Sigmoid colon (tissue), 7 donors: ENCODE data around the gene ISCU. TPM values are rescaled to one million over a fixed set of nuclear protein-coding genes. Genes with fewer than 3 reads are reported as not detected.
"Not testable (repeated sequence)": the region's sequence is repeated elsewhere in the genome, so short reads cannot be mapped to it uniquely, and the experiment has no call there.

Experiments used
- DNase-seq: peaks from one replicate; pipeline ENCODE4 v3.0.0-alpha.2; 2019
- H3K27ac ChIP-seq, 4 donors: fragments of 200-600 bp; sonication (generic); one replicate each; pipeline ENCODE4 v1.5.1; 2016 to 2019; ENCODE audit warnings: mild to moderate bottlenecking in 1 of 4
- H3K27me3 ChIP-seq, 3 donors: fragments of 200-600 bp; sonication (generic); one replicate each; pipeline ENCODE4 v1.5.1; 2019; ENCODE audit warnings: mild to moderate bottlenecking in 1 of 3
- H3K36me3 ChIP-seq, 4 donors: fragments of 200-600 bp; sonication (generic); one replicate each; pipeline ENCODE4 v1.5.1; 2016 to 2019
- H3K4me1 ChIP-seq, 4 donors: fragments of 200-600 bp; sonication (generic); one replicate each; pipeline ENCODE4 v1.5.1; 2017 to 2019
- H3K4me3 ChIP-seq, 4 donors: fragments of 200-600 bp; sonication (generic); one replicate each; pipeline ENCODE4 v1.5.1; 2017 to 2019; ENCODE audit warnings: mild to moderate bottlenecking in 2 of 4, moderate library complexity in 1 of 4
- H3K9me3 ChIP-seq, 4 donors: fragments of 200-600 bp in 3 of 4; sonication (generic) in 3 of 4; one replicate each; pipeline versions ENCODE4 v1.5.1 to v1.6.1; 2013 to 2019
- EP300 ChIP-seq, 4 donors: sonication (generic); formaldehyde crosslinking; IDR thresholded peaks; one replicate each; pipeline ENCODE4 v1.6.1; 2017; ENCODE audit warnings: antibody characterized with exemption in 4 of 4
- POLR2A ChIP-seq, 2 donors: fragments of 450-650 bp; IDR thresholded peaks; one replicate each; pipeline ENCODE4 v1.6.1; 2016; ENCODE audit warnings: antibody characterized with exemption in 2 of 2, mild to moderate bottlenecking in 2 of 2, moderate library complexity in 2 of 2
- POLR2AphosphoS5 ChIP-seq, 4 donors: sonication (generic); formaldehyde crosslinking; IDR thresholded peaks; one replicate each; pipeline ENCODE4 v1.6.1; 2017; ENCODE audit warnings: antibody characterized with exemption in 4 of 4
- WGBS, 2 donors: extraction: QIAGEN DNeasy Blood & Tissue Kit; methylation state at CpG; one replicate each; pipeline ENCODE4 v1.1.7; 2013; 5-methylcytosine and 5-hydroxymethylcytosine counted together
- intact Hi-C: fragments of 100-400 bp; cut with DNase I; formaldehyde crosslinking; loops from one replicate; pipeline ENCODE4 v1.15.1; 2023
- polyA plus RNA-seq, 3 donors: library from polyadenylated mRNA; stranded (reverse); fragments of 200-250 nt; gene quantifications; one replicate each; pipeline ENCODE4 v1.2.3, GENCODE V29; 2013
- total RNA-seq, 4 donors: library from RNA; depleted of rRNA; stranded (reverse); fragments of >200 nt; gene quantifications; one replicate each; pipeline ENCODE4 v1.1.0, GENCODE V29; 2016
- TF ChIP-seq, protein P1 (sequence below), 4 experiments: fragments of 450-650 bp in 3 of 4; fragments of 200-600 bp in 1 of 4; IDR thresholded peaks; one replicate each; pipeline ENCODE4 v1.5.1; 2016 to 2019; ENCODE audit warnings: antibody characterized with exemption in 4 of 4, mild to moderate bottlenecking in 3 of 4, moderate library complexity in 2 of 4
- donor health status: healthy with polysubstance abuse.
- donor health status: Bipolar disorder and iron deficiency.
- donor health status: healthy.

The ISCU gene
- total and polyA plus RNA-seq, 7 donors = 117 to 294 (median 237) TPM

DNA sequence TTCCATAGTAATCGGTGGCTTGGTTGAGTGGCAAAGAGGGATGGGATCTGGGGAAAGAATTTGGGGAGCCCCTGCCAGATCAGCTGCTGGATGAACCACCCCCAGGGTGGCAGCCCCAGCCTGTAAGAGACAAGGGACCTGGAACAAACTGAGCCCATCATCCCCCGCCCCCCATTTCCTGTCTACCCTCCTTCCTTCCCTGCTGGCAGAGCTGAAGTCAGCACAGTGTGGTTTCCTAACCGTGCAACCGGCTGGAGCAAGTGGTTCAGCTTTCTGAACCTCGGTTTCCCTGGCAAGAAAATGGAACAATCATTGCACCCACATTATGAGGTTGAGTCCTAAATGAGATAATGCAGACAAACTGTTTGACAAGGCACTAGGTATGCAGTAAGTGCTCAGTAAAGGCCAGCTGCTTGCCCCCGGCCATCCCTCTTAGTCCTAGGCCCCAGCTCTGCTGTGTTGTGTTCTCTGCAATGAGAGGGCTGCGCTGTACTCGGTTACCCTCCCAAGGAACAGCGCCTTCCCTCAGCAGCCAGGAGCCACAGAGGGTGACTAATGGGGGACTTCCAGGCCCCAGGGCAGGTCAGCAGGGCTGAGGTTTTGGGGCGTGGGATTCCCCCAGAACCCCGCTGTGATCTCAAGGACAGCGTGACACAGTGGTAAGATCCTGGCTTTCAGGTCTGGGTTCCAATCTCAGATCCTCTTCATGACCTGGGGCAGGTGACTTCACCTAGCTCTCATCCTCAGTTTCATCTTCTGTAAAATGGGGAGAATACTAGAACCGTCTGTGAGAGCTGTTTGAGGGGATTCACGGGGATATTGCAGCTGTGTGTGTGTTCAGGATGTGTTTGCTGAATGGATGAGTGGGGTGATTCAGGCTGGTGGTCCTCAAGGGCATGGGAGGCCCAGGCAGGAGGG lies 54.8 kb downstream of the ISCU start:
- Histone ChIP-seq H3K4me3 (no peak overlapping the region), H3K4me1 (peaks cover 0 to 14% (median 8%) of the 10 kb centered on the region in 4 donors), H3K27me3 (no peaks in the 10 kb centered on the region), H3K36me3 (no peaks in the 10 kb centered on the region), H3K9me3 (no peaks in the 10 kb centered on the region), H3K27ac (no peak overlapping the region)
- TF ChIP-seq EP300 (IDR thresholded peaks at IDR 0.05) = no peak
- no peak for TF ChIP-seq POLR2AphosphoS5 (IDR thresholded peaks at IDR 0.05)
- TF ChIP-seq, protein P1, sequence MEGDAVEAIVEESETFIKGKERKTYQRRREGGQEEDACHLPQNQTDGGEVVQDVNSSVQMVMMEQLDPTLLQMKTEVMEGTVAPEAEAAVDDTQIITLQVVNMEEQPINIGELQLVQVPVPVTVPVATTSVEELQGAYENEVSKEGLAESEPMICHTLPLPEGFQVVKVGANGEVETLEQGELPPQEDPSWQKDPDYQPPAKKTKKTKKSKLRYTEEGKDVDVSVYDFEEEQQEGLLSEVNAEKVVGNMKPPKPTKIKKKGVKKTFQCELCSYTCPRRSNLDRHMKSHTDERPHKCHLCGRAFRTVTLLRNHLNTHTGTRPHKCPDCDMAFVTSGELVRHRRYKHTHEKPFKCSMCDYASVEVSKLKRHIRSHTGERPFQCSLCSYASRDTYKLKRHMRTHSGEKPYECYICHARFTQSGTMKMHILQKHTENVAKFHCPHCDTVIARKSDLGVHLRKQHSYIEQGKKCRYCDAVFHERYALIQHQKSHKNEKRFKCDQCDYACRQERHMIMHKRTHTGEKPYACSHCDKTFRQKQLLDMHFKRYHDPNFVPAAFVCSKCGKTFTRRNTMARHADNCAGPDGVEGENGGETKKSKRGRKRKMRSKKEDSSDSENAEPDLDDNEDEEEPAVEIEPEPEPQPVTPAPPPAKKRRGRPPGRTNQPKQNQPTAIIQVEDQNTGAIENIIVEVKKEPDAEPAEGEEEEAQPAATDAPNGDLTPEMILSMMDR (IDR thresholded peaks at IDR 0.05) = no peak
- no peak for TF ChIP-seq POLR2A (IDR thresholded peaks at IDR 0.05)
- 58 to 76% methylated on average over 14 of the region's 14 CpGs for WGBS, 2 donors
- no peak for DNase-seq
- intact Hi-C loops = loop anchor here (5.0 kb wide), 1 partner anchor 335 kb away; no protein-coding TSS in a partner anchor

GRCh38 chr12:108618079-108618952 lies 55.9 kb downstream of the ISCU start:
- Histone ChIP-seq H3K36me3 (no peaks in the 10 kb centered on the region), H3K27me3 (no peaks in the 10 kb centered on the region), H3K4me1 (peaks cover 0 to 12% (median 8%) of the 10 kb centered on the region in 4 donors), H3K9me3 (no peaks in the 10 kb centered on the region), H3K27ac (no peak overlapping the region), H3K4me3 (no peak overlapping the region)
- 9 to 17% methylated on average over 16 of the region's 16 CpGs for WGBS, 2 donors
- DNase-seq = peak; percentile 90
- intact Hi-C loops = loop anchor here (1.0 to 5.0 kb wide), 2 partner anchors 55 to 334 kb away; no protein-coding TSS in a partner anchor
- TF ChIP-seq, protein P1 (IDR thresholded peaks at IDR 0.05) = peak; percentile 85 to 96 (median 90)
- no peak for TF ChIP-seq EP300 (IDR thresholded peaks at IDR 0.05)

- H3K27ac ChIP-seq, H3K27me3 ChIP-seq, H3K4me1 ChIP-seq, H3K9me3 ChIP-seq, DNase-seq, H3K4me3 ChIP-seq, H3K36me3 ChIP-seq: not testable (repeated sequence)
- intact Hi-C loops = loop anchor here (1.0 to 5.0 kb wide), 2 partner anchors 56 to 333 kb away; no protein-coding TSS in a partner anchor
- 85 to 91% methylated on average over 4 of the region's 4 CpGs for WGBS, 2 donors
Measured at GRCh38 chr12:108618953-108619274, 56.5 kb downstream of the ISCU start.

Other genes starting within 250 kb of the ISCU start
- 10 to 100 TPM in 3 of 4 donors, 1 to 10 TPM in 1; 10.0 to 14.8 (median 12.0) TPM for gene CMKLR1, start 223.3 kb upstream of the ISCU start, total RNA-seq
- 1 to 10 TPM; 3.0 to 8.8 (median 6.5) TPM for gene CMKLR1, start 223.3 kb upstream of the ISCU start, polyA plus RNA-seq
- gene FICD, start 47.3 kb upstream of the ISCU start, total RNA-seq = 1 to 10 TPM; 2.9 to 5.4 (median 4.1) TPM
- 1 to 10 TPM in 2 of 3 donors, not detected in 1; 1.2 to 2.9 TPM for gene FICD, start 47.3 kb upstream of the ISCU start, polyA plus RNA-seq
- gene SART3, start 1.4 kb upstream of the ISCU start, total RNA-seq = 10 to 100 TPM; 45.3 to 69.1 (median 51.8) TPM
- 10 to 100 TPM; 15.3 to 29.9 (median 18.0) TPM for gene SART3, start 1.4 kb upstream of the ISCU start, polyA plus RNA-seq
- gene TMEM119, start 35.5 kb downstream of the ISCU start, total RNA-seq = 10 to 100 TPM in 1 of 4 donors, 1 to 10 TPM in 2, under 1 TPM in 1; 0.95 to 11.6 (median 6.7) TPM
- 10 to 100 TPM in 1 of 3 donors, 1 to 10 TPM in 2; 1.8 to 16.9 (median 2.4) TPM for gene TMEM119, start 35.5 kb downstream of the ISCU start, polyA plus RNA-seq
- gene SELPLG, start 71.3 kb downstream of the ISCU start, total RNA-seq = 1 to 10 TPM; 6.1 to 10.0 (median 7.6) TPM
- 10 to 100 TPM in 1 of 3 donors, 1 to 10 TPM in 2; 1.8 to 26.1 (median 6.7) TPM for gene SELPLG, start 71.3 kb downstream of the ISCU start, polyA plus RNA-seq
- gene CORO1C, start 168.9 kb downstream of the ISCU start, total RNA-seq = 100 to 1,000 TPM; 247 to 569 (median 360) TPM
- gene CORO1C, start 168.9 kb downstream of the ISCU start, polyA plus RNA-seq = 10 to 100 TPM; 38.4 to 50.2 (median 49.2) TPM